B cell (primary cell): ENCODE data around the gene KPNA1. TPM values are rescaled to one million over a fixed set of nuclear protein-coding genes. Genes with fewer than 3 reads are reported as not detected.

Experiments used
- ATAC-seq: fragments of 200-7000 bp; cut with Tn5 transposase; one replicate; pipeline ENCODE4 v1.10.0; 2021; ENCODE audit warnings: low read depth, mild to moderate bottlenecking, moderate number of reproducible peaks, moderate library complexity
- CTCF ChIA-PET: fragments of 350-600 bp; sonication (Branson Sonifier 250); formaldehyde crosslinking; loops from one replicate; lab custom pipeline; 2021; ENCODE audit warnings: antibody characterized with exemption, inconsistent platforms; lab: Charles Lee
- POLR2A ChIA-PET: fragments of 350-600 bp; sonication (Branson Sonifier 250); formaldehyde crosslinking; loops from one replicate; lab custom pipeline; 2021; ENCODE audit warnings: antibody characterized with exemption; lab: Charles Lee
- DNase-seq: peaks from one replicate; pipeline ENCODE4 v3.0.0; 2013
- H2AFZ ChIP-seq: 2 replicates; pipeline ENCODE4 v1.6.1; 2012; ENCODE audit warnings: mild to moderate bottlenecking, low read depth, low read length; ENCODE audit not compliant: insufficient read depth, poor library complexity, severe bottlenecking
- H3K27ac ChIP-seq, 2 donors: 1 replicate in 1 of 2; 2 replicates in 1 of 2; pipeline ENCODE4 v1.5.1; 2012 to 2013; ENCODE audit warnings: low read length in 2 of 2, mild to moderate bottlenecking in 2 of 2, moderate library complexity in 1 of 2
- H3K27me3 ChIP-seq, 4 experiments: fragments of 200-600 bp in 1 of 4; sonication (generic) in 1 of 4; replicated peaks in 1 of 4; 1 replicate in 2 of 4; 2 replicates in 2 of 4; pipeline versions ENCODE4 v1.6.1 to v1.7.0; 2013 to 2016; ENCODE audit warnings: low read length in 3 of 4, mild to moderate bottlenecking in 2 of 4, mixed read lengths in 1 of 4, moderate library complexity in 1 of 4; ENCODE audit not compliant: insufficient read depth in 4 of 4, control insufficient read depth in 3 of 4; ENCODE audit errors: control extremely low read depth in 1 of 4
- H3K36me3 ChIP-seq, 2 experiments: replicated peaks in 1 of 2; 1 replicate in 1 of 2; 2 replicates in 1 of 2; pipeline versions ENCODE4 v1.6.1 to v1.7.1; 2013; ENCODE audit warnings: low read length in 1 of 2; ENCODE audit not compliant: insufficient read depth in 2 of 2, control insufficient read depth in 1 of 2; ENCODE audit errors: control extremely low read depth in 1 of 2, extremely low read depth in 1 of 2
- H3K4me1 ChIP-seq, 2 donors: fragments of 200-600 bp in 1 of 2; sonication (generic) in 1 of 2; 1 replicate in 1 of 2; 2 replicates in 1 of 2; pipeline versions ENCODE4 v1.5.1 to v1.6.1; 2013 to 2017; ENCODE audit warnings: low read length in 2 of 2; ENCODE audit not compliant: control insufficient read depth in 2 of 2, insufficient read depth in 2 of 2
- H3K4me2 ChIP-seq: replicated peaks from 2 replicates; pipeline ENCODE3; 2012; ENCODE audit warnings: mild to moderate bottlenecking, low read depth, low read length; ENCODE audit not compliant: poor library complexity, severe bottlenecking
- H3K4me3 ChIP-seq, 5 experiments: fragments of 200-600 bp in 1 of 5; sonication (generic) in 1 of 5; 1 replicate in 3 of 5; 2 replicates in 2 of 5; pipeline versions ENCODE4 v1.5.1 to v1.7.0; 2011 to 2016; ENCODE audit warnings: low read length in 4 of 5, mild to moderate bottlenecking in 4 of 5, low read depth in 2 of 5, control low read depth in 1 of 5, moderate library complexity in 1 of 5; ENCODE audit not compliant: insufficient read depth in 1 of 5; ENCODE audit errors: control extremely low read depth in 1 of 5, extremely low read depth in 1 of 5
- H3K79me2 ChIP-seq: fragments of 200-600 bp; sonication (generic); one replicate; pipeline ENCODE4 v1.6.0; 2016; ENCODE audit warnings: low read length; ENCODE audit not compliant: control insufficient read depth, insufficient read depth
- H3K9ac ChIP-seq: fragments of 200-600 bp; sonication (generic); 2 replicates; pipeline ENCODE4 v1.6.1; 2017; ENCODE audit warnings: mild to moderate bottlenecking, low read length, moderate library complexity
- H3K9me3 ChIP-seq, 3 donors: one replicate each; pipeline versions ENCODE4 v1.6.1 to v1.7.1; 2013; ENCODE audit warnings: low read length in 2 of 3; ENCODE audit not compliant: control insufficient read depth in 2 of 3, insufficient read depth in 1 of 3; ENCODE audit errors: control extremely low read depth in 1 of 3
- H4K20me1 ChIP-seq: 2 replicates; pipeline ENCODE4 v1.6.0; 2012; ENCODE audit warnings: mild to moderate bottlenecking, low read length; ENCODE audit not compliant: insufficient read depth, control insufficient read depth, poor library complexity, severe bottlenecking
- H3K27ac Mint-ChIP-seq: one replicate; pipeline ENCODE4 v1.8.0; 2021; ENCODE audit warnings: mixed read lengths
- H3K27me3 Mint-ChIP-seq: one replicate; pipeline ENCODE4 v1.8.0; 2021; ENCODE audit warnings: mixed read lengths
- H3K4me1 Mint-ChIP-seq: one replicate; pipeline ENCODE4 v1.8.0; 2021; ENCODE audit warnings: mixed read lengths
- H3K4me3 Mint-ChIP-seq: one replicate; pipeline ENCODE4 v1.8.0; 2021; ENCODE audit warnings: mixed read lengths
- H3K9me3 Mint-ChIP-seq: one replicate; pipeline ENCODE4 v1.8.0; 2022; ENCODE audit warnings: mixed read lengths; ENCODE audit not compliant: insufficient read depth
- EZH2 ChIP-seq: IDR thresholded peaks from 2 replicates; pipeline ENCODE4 v1.6.1; 2012; ENCODE audit warnings: borderline replicate concordance, low read depth, mild to moderate bottlenecking, moderate library complexity, low read length; ENCODE audit not compliant: insufficient read depth, poor library complexity, severe bottlenecking
- WGBS: methylation state at CpG from one replicate; pipeline ENCODE4 v1.1.5; 2013; ENCODE audit warnings: missing lambda C conversion rate; ENCODE audit not compliant: insufficient coverage; 5-methylcytosine and 5-hydroxymethylcytosine counted together
- intact Hi-C: fragments of 100-400 bp; cut with micrococcal nuclease; formaldehyde crosslinking; loops from one replicate; pipeline ENCODE4 v1.10.0; 2022
- polyA plus RNA-seq: library from polyadenylated mRNA; depleted of rRNA; stranded (reverse); fragments of >200 nt; gene quantifications from 2 replicates; pipeline ENCODE4 v1.2.3, GENCODE V29; 2012
- total RNA-seq, 2 donors: library from RNA; stranded (reverse); fragments of 120-200 nt in 1 of 2; gene quantifications; 1 replicate in 1 of 2; 2 replicates in 1 of 2; pipeline versions ENCODE4 v1.2.3 to v1.2.4, GENCODE V29; 2013 to 2022
- TF ChIP-seq, protein P1 (sequence below): fragments of 200-600 bp; IDR thresholded peaks from one replicate; pipeline ENCODE4 v1.8.0; 2022; ENCODE audit warnings: antibody characterized with exemption, mild to moderate bottlenecking

KPNA1 gene
- total and polyA plus RNA-seq, 2 donors (not counting 1 experiment from before 2014, with no cell fraction given), result 14.9 to 79.4 TPM

DNA sequence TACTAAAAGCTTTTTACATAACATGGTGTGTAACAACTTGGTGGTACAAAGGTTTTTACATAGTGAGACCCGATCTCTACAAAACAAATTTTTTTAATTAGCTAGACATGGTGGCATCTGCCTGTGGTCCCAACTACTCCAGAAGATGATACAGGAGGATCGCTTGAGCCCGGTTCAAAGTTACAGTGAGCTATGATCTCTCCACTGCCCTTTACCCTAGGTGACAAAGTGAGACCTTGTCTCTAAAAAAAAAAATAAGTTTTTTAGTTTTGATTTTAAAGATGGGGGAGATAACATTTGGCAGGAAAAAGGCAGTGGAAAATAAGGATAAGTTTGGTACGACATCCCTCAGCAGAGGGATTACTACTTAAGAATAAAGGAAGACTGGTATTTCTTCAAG lies 124.8 kb downstream of the KPNA1 start:
- Histone ChIP-seq H3K9me3 (no peaks in the 10 kb centered on the region), H4K20me1 (no peaks in the 10 kb centered on the region), H3K4me2 (no peak overlapping the region), H3K9ac (no peak overlapping the region), H3K27ac (no peak overlapping the region), H3K79me2 (peaks cover 14% of the 10 kb centered on the region), H2AFZ (no peak overlapping the region), H3K27me3 (no peaks in the 10 kb centered on the region), H3K4me3 (no peak overlapping the region), H3K4me1 (peaks cover 0 to under 1% of the 10 kb centered on the region in 2 donors), H3K36me3 (no peaks in the 10 kb centered on the region)
- DNase-seq (no peak), ATAC-seq (no peak)
- ChIA-PET POLR2A (no interaction called here), CTCF (interaction anchor here (1.1 kb wide), 1 partner anchor 18 kb away, joined by 3 read pairs; no protein-coding TSS in a partner anchor)
- intact Hi-C loops, result loop anchor here (10.0 kb wide), 1 partner anchor 65 kb away; no protein-coding TSS in a partner anchor
- TF ChIP-seq EZH2, result no peak
- TF ChIP-seq, protein P1, sequence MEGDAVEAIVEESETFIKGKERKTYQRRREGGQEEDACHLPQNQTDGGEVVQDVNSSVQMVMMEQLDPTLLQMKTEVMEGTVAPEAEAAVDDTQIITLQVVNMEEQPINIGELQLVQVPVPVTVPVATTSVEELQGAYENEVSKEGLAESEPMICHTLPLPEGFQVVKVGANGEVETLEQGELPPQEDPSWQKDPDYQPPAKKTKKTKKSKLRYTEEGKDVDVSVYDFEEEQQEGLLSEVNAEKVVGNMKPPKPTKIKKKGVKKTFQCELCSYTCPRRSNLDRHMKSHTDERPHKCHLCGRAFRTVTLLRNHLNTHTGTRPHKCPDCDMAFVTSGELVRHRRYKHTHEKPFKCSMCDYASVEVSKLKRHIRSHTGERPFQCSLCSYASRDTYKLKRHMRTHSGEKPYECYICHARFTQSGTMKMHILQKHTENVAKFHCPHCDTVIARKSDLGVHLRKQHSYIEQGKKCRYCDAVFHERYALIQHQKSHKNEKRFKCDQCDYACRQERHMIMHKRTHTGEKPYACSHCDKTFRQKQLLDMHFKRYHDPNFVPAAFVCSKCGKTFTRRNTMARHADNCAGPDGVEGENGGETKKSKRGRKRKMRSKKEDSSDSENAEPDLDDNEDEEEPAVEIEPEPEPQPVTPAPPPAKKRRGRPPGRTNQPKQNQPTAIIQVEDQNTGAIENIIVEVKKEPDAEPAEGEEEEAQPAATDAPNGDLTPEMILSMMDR, result no peak
- H3K9me3 Mint-ChIP-seq, result no peaks in the 10 kb centered on the region
- no peak overlapping the region for H3K27ac Mint-ChIP-seq
- no peak overlapping the region for H3K4me3 Mint-ChIP-seq
- peaks cover 23% of the 10 kb centered on the region for H3K4me1 Mint-ChIP-seq
- H3K27me3 Mint-ChIP-seq, result no peaks in the 10 kb centered on the region
- WGBS, result 100% methylated on average over 2 of the region's 4 CpGs

DNA sequence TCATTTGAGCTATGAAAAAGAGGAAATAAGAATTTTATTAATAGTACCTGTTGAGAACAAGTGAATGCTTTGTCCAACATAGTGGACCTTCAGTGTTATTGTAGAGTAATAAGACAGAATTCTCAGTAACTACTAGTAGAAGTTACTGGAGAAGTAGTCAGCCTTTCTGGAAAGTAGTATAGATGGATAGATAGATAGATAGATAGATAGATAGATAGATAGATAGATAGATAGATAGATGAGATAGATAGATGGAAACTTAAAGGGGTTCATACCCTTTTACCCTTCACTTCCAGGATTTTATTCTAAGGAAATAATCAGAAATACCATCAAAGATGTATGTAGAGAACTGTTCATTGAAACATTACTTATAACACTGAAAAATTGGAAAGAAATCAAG lies 125.5 kb downstream of the KPNA1 start:
- Histone ChIP-seq H3K4me1 (peaks cover 5 to 7% of the 10 kb centered on the region in 2 donors), H4K20me1 (no peaks in the 10 kb centered on the region), H3K36me3 (no peaks in the 10 kb centered on the region), H3K79me2 (peaks cover 19% of the 10 kb centered on the region), H3K9ac (no peak overlapping the region), H2AFZ (no peak overlapping the region), H3K9me3 (no peaks in the 10 kb centered on the region), H3K4me3 (no peak overlapping the region), H3K27ac (no peak overlapping the region), H3K4me2 (no peak overlapping the region), H3K27me3 (no peaks in the 10 kb centered on the region)
- Mint-ChIP-seq H3K27ac (no peak overlapping the region), H3K4me1 (peaks cover 29% of the 10 kb centered on the region), H3K9me3 (no peaks in the 10 kb centered on the region), H3K4me3 (no peak overlapping the region), H3K27me3 (no peaks in the 10 kb centered on the region)
- no peak for TF ChIP-seq EZH2
- TF ChIP-seq, protein P1, result no peak
- intact Hi-C loops, result no loop called here
- ChIA-PET POLR2A (interaction anchor here (0.7 kb wide), 1 partner anchor 286 kb away, joined by 3 read pairs; no protein-coding TSS in a partner anchor), CTCF (interaction anchor here (0.7 kb wide), 1 partner anchor 172 kb away, joined by 5 read pairs; no protein-coding TSS in a partner anchor)
- DNase-seq (no peak), ATAC-seq (no peak)
